Pancreas (tissue), 10 donors: ENCODE results near the gene ALPK3. TPM values are rescaled to one million over a fixed set of nuclear protein-coding genes. Genes with fewer than 3 reads are reported as not detected.

Experiments used
- ATAC-seq, 4 donors: fragments of 200-7000 bp; cut with Tn5 transposase; one replicate each; pipeline versions ENCODE4 v1.8.0 to v1.9.1; 2020; ENCODE audit warnings: mild to moderate bottlenecking in 4 of 4, moderate library complexity in 4 of 4
- DNase-seq, 6 donors: peaks; one replicate each; pipeline ENCODE4 v3.0.0-alpha.2; 2020
- FAIRE-seq: peaks from 2 replicates; lab custom pipeline; 2012; peaks lifted over from hg19 to GRCh38; lab: Jason Lieb, UNC
- H3K27ac ChIP-seq, 4 donors: fragments of 200-600 bp; sonication (generic); 1 replicate in 3 of 4; 2 replicates in 1 of 4; pipeline versions ENCODE4 v1.5.0 to v1.8.0; 2020
- H3K27me3 ChIP-seq, 4 donors: fragments of 200-600 bp; one replicate each; pipeline ENCODE4 v1.8.0; 2021
- H3K36me3 ChIP-seq, 3 donors: fragments of 200-600 bp; sonication (generic) in 1 of 3; one replicate each; pipeline versions ENCODE4 v1.5.0 to v1.8.0; 2020 to 2021
- H3K4me1 ChIP-seq, 3 donors: fragments of 200-600 bp; one replicate each; pipeline ENCODE4 v1.8.0; 2021
- H3K4me3 ChIP-seq, 4 donors: fragments of 200-600 bp; sonication (generic) in 2 of 4; one replicate each; pipeline versions ENCODE4 v1.5.0 to v1.8.0; 2020 to 2021
- H3K9me3 ChIP-seq, 4 donors: fragments of 200-600 bp; one replicate each; pipeline ENCODE4 v1.8.0; 2021
- WGBS, 2 donors: extraction: QIAGEN DNeasy Blood & Tissue Kit; methylation state at CpG; one replicate each; pipeline ENCODE4 v1.1.7; 2013; 5-methylcytosine and 5-hydroxymethylcytosine counted together
- intact Hi-C, 3 donors: fragments of 100-400 bp; cut with DNase I; formaldehyde crosslinking; loops; one replicate each; pipeline versions ENCODE4 v1.11.1 to v1.14.2; 2022
- polyA plus RNA-seq, 2 donors: library from polyadenylated mRNA; stranded (reverse); fragments of 200-250 nt; gene quantifications; one replicate each; pipeline ENCODE4 v1.2.3, GENCODE V29; 2013
- total RNA-seq, 6 donors: library from RNA; stranded (reverse); fragmentation: NEBNext Ultra II Directional in 4 of 6; extraction: Animal tissue kit (Norgen Biotek cat#: 25700) in 4 of 6; gene quantifications; one replicate each; pipeline versions ENCODE4 v1.2.1 to v1.2.4, GENCODE V29; 2021 to 2023
- TF ChIP-seq, protein P1 (sequence below), 4 donors: fragments of 200-600 bp; sonication (generic) in 3 of 4; IDR thresholded peaks; one replicate each; pipeline versions ENCODE4 v1.5.0 to v1.8.0; 2021; ENCODE audit warnings: antibody characterized with exemption in 4 of 4
- donor health status: healthy with polysubstance abuse.
- donor health status: DM: no; HTN: no; CAD: no; lungs with moderate emphysema.
- donor health status: DM: no; HTN: no; CAD: no.
- donor health status: control.
- donor health status: control.
- donor health status: Bipolar disorder and iron deficiency.
- donor health status: DM: yes; HTN: yes; CAD: no.
- donor health status: DM: no; HTN: no; CAD: no.
- donor health status: DM: no; HTN: no; CAD: no.
- donor health status: DM: yes; HTN: yes; CAD: no.

ALPK3 gene
- total and polyA plus RNA-seq, 8 donors = 3.2 to 23.7 (median 9.3) TPM

- intact Hi-C loops = no loop called here
- Histone ChIP-seq H3K4me3 (no peak overlapping the region), H3K9me3 (no peaks in the 10 kb centered on the region), H3K27ac (no peak overlapping the region), H3K36me3 (no peaks in the 10 kb centered on the region), H3K4me1 (peaks cover 12 to 20% (median 17%) of the 10 kb centered on the region in 3 donors), H3K27me3 (no peaks in the 10 kb centered on the region)
- ATAC-seq (no peak), FAIRE-seq (no peak), DNase-seq (no peak)
- WGBS, 2 donors = 88% methylated on average over 10 of the region's 10 CpGs
- TF ChIP-seq, protein P1, sequence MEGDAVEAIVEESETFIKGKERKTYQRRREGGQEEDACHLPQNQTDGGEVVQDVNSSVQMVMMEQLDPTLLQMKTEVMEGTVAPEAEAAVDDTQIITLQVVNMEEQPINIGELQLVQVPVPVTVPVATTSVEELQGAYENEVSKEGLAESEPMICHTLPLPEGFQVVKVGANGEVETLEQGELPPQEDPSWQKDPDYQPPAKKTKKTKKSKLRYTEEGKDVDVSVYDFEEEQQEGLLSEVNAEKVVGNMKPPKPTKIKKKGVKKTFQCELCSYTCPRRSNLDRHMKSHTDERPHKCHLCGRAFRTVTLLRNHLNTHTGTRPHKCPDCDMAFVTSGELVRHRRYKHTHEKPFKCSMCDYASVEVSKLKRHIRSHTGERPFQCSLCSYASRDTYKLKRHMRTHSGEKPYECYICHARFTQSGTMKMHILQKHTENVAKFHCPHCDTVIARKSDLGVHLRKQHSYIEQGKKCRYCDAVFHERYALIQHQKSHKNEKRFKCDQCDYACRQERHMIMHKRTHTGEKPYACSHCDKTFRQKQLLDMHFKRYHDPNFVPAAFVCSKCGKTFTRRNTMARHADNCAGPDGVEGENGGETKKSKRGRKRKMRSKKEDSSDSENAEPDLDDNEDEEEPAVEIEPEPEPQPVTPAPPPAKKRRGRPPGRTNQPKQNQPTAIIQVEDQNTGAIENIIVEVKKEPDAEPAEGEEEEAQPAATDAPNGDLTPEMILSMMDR (IDR thresholded peaks at IDR 0.05) = no peak
Measured at GRCh38 chr15:84814916-84815315, 2.2 kb upstream of the ALPK3 start.

DNA sequence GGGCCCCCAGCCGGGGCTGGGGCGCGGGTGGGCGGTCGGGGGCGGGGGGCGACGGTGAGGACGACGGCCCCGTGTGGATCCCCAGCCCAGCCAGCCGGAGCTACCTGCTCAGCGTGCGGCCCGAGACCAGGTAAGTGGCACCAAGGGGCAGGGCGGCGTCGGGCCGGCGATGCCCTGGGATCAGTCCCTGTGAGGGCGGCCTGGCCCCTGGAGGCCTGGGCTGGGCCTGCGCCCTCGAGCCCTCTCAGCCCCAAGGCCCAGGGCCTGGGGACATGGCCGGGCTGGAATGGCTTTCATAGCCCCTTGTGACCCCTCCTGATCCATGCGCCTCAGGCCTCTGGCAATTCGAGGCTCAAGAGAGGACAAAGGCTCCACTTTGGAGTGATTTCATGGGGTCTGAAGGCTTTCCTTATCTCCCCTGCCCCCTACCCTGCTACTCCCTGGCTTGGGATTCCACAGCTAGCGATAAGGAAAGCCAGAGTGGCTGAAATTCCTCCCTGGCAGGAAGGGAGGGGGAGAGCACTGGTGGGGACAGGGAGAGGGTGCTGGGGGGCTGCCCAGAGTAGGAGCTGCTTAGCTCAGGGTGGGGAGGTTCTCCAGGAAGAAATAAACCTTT is 418 bp downstream of the ALPK3 start:
- intact Hi-C loops = no loop called here
- DNase-seq (peak in 2 of 6 donors; percentile 48 to 77), ATAC-seq (peak; percentile 35 to 51 (median 44)), FAIRE-seq (no peak)
- Histone ChIP-seq H3K27ac (peak overlapping the region; percentile 38 to 90 (median 78)), H3K9me3 (no peaks in the 10 kb centered on the region), H3K36me3 (no peaks in the 10 kb centered on the region), H3K27me3 (no peaks in the 10 kb centered on the region), H3K4me1 (peaks cover 12 to 20% (median 17%) of the 10 kb centered on the region in 3 donors), H3K4me3 (peak overlapping the region in 3 of 4 donors; percentile 24 to 43 (median 40))
- 31 to 37% methylated on average over 20 to 27 of the region's 27 CpGs for WGBS, 2 donors
- TF ChIP-seq, protein P1 (IDR thresholded peaks at IDR 0.05) = no peak

GRCh38 chr15:84818261-84819131 is 1.3 kb downstream of the ALPK3 start:
- H3K36me3 ChIP-seq = no peaks in the 10 kb centered on the region
- 21 to 22% methylated on average over 9 of the region's 9 CpGs for WGBS, 2 donors
- H3K4me1 ChIP-seq = peaks cover 12 to 20% (median 17%) of the 10 kb centered on the region in 3 donors
- H3K27ac ChIP-seq = peak overlapping the region; percentile 38 to 90 (median 78)
- H3K4me3 ChIP-seq = peak overlapping the region in 2 of 4 donors; percentile 40 to 43
- DNase-seq (peak in 3 of 6 donors; percentile 53 to 67 (median 59)), FAIRE-seq (no peak), ATAC-seq (peak; percentile 61 to 74 (median 70))
- no peaks in the 10 kb centered on the region for H3K9me3 ChIP-seq
- TF ChIP-seq, protein P1 (IDR thresholded peaks at IDR 0.05) = no peak
- H3K27me3 ChIP-seq = no peaks in the 10 kb centered on the region
- intact Hi-C loops = no loop called here

GRCh38 chr15:84819291-84819768 is 2.2 kb downstream of the ALPK3 start:
- Histone ChIP-seq H3K36me3 (no peaks in the 10 kb centered on the region), H3K4me3 (peak overlapping the region in 1 of 4 donors; percentile 43), H3K9me3 (no peaks in the 10 kb centered on the region), H3K27ac (peak overlapping the region; percentile 38 to 90 (median 78)), H3K4me1 (peaks cover 12 to 20% (median 17%) of the 10 kb centered on the region in 3 donors), H3K27me3 (no peaks in the 10 kb centered on the region)
- intact Hi-C loops = no loop called here
- no peak for FAIRE-seq
- peak in 3 of 4 donors; percentile 6 to 14 (median 10) for ATAC-seq
- TF ChIP-seq, protein P1 (IDR thresholded peaks at IDR 0.05) = no peak
- DNase-seq = peak in 3 of 6 donors; percentile 43 to 70 (median 58)
- 34 to 49% methylated on average over 3 of the region's 3 CpGs for WGBS, 2 donors
